Thoracic aorta (tissue), 2 donors: Measurements from ENCODE around the gene PDZRN4. TPM values are rescaled to one million over a fixed set of nuclear protein-coding genes. Genes with fewer than 3 reads are reported as not detected.

Experiments used
- ATAC-seq: fragments of 150-250 bp; one replicate; pipeline ENCODE4 v1.8.0; 2017; ENCODE audit warnings: low read depth; ENCODE audit not compliant: insufficient number of reproducible peaks, low FRiP score
- DNase-seq: peaks from one replicate; pipeline ENCODE4 v3.0.0-alpha.2; 2020; ENCODE audit warnings: low spot score
- H3K27ac ChIP-seq, 2 donors: fragments of 200-600 bp; sonication (generic); 1 replicate in 1 of 2; 2 replicates in 1 of 2; pipeline ENCODE4 v1.5.1; 2016; ENCODE audit warnings: mild to moderate bottlenecking in 2 of 2, moderate library complexity in 2 of 2
- H3K27me3 ChIP-seq: fragments of 200-600 bp; sonication (generic); replicated peaks from 2 replicates; pipeline ENCODE4 v1.6.0; 2016; ENCODE audit warnings: mild to moderate bottlenecking; ENCODE audit not compliant: insufficient read depth
- H3K36me3 ChIP-seq: fragments of 200-600 bp; sonication (generic); one replicate; pipeline ENCODE4 v1.5.1; 2016
- H3K4me1 ChIP-seq, 2 donors: fragments of 200-600 bp; sonication (generic); 1 replicate in 1 of 2; 2 replicates in 1 of 2; pipeline versions ENCODE4 v1.5.1 to v1.6.0; 2016; ENCODE audit warnings: low read depth in 2 of 2, mild to moderate bottlenecking in 1 of 2; ENCODE audit not compliant: control insufficient read depth in 1 of 2
- H3K4me3 ChIP-seq: fragments of 200-600 bp; sonication (generic); 2 replicates; pipeline ENCODE4 v1.5.1; 2016; ENCODE audit warnings: mild to moderate bottlenecking
- H3K9me3 ChIP-seq: fragments of 200-600 bp; sonication (generic); 2 replicates; pipeline ENCODE4 v1.5.1; 2016
- CTCF ChIP-seq: fragments of 200-600 bp; sonication (generic); IDR thresholded peaks from one replicate; pipeline ENCODE4 v1.5.1; 2019; ENCODE audit warnings: antibody characterized with exemption
- total RNA-seq, 2 donors: library from RNA; depleted of rRNA; stranded (reverse); fragments of >200 nt; gene quantifications; one replicate each; pipeline versions ENCODE4 v1.1.0 to v1.2.3, GENCODE V29; 2016

PDZRN4 gene
- total RNA-seq, 2 donors from 2014 or later, result 6.1 to 12.5 TPM

DNA sequence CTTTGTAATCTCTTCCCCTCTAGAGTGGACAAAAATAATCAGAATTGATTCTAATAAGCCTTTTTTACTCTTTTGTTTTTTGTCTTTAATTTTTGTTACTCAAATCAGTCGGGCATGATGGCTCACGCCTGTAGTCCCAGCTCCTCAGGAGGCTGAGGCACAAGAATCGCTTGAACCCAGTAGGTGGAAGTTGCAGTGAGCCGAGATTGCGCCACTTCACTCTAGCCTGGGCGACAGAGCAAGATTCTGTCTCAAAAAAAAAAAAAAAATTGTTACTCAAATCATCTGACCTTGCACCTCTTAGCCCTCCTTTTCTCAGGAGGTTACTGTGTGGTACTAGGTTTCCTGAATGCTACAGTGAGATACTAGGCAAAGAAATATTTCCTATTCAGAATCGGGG is 280.6 kb downstream of the PDZRN4 start:
- H3K9me3 ChIP-seq, result no peaks in the 10 kb centered on the region

GRCh38 chr12:41473441-41473840 is 285.3 kb downstream of the PDZRN4 start:
- TF ChIP-seq CTCF, result no peak
- H3K27ac ChIP-seq, result no peak overlapping the region
- no peaks in the 10 kb centered on the region for H3K36me3 ChIP-seq
- no peaks in the 10 kb centered on the region for H3K9me3 ChIP-seq
- H3K27me3 ChIP-seq, result no peaks in the 10 kb centered on the region
- H3K4me1 ChIP-seq, result no peaks in the 10 kb centered on the region
- DNase-seq, result no peak
- H3K4me3 ChIP-seq, result no peak overlapping the region
- ATAC-seq, result no peak

More for the DNA sequence above, 280.6 kb downstream of the PDZRN4 start:
- Histone ChIP-seq H3K27ac (no peak overlapping the region), H3K4me1 (no peaks in the 10 kb centered on the region), H3K27me3 (no peaks in the 10 kb centered on the region), H3K36me3 (no peaks in the 10 kb centered on the region), H3K4me3 (no peak overlapping the region)
- DNase-seq (no peak), ATAC-seq (no peak)
- no peak for TF ChIP-seq CTCF

GRCh38 chr12:41474001-41474400 is 285.9 kb downstream of the PDZRN4 start:
- Histone ChIP-seq H3K4me1 (no peaks in the 10 kb centered on the region), H3K27ac (no peak overlapping the region), H3K27me3 (no peaks in the 10 kb centered on the region), H3K36me3 (no peaks in the 10 kb centered on the region), H3K4me3 (no peak overlapping the region), H3K9me3 (no peaks in the 10 kb centered on the region)
- no peak for DNase-seq
- TF ChIP-seq CTCF, result no peak
- ATAC-seq, result no peak

GRCh38 chr12:41476499-41477439 is 288.6 kb downstream of the PDZRN4 start:
- Histone ChIP-seq H3K27me3 (no peaks in the 10 kb centered on the region), H3K9me3 (no peaks in the 10 kb centered on the region), H3K4me3 (no peak overlapping the region), H3K36me3 (no peaks in the 10 kb centered on the region), H3K4me1 (no peaks in the 10 kb centered on the region), H3K27ac (no peak overlapping the region)
- no peak for TF ChIP-seq CTCF
- no peak for DNase-seq
- ATAC-seq, result no peak

DNA sequence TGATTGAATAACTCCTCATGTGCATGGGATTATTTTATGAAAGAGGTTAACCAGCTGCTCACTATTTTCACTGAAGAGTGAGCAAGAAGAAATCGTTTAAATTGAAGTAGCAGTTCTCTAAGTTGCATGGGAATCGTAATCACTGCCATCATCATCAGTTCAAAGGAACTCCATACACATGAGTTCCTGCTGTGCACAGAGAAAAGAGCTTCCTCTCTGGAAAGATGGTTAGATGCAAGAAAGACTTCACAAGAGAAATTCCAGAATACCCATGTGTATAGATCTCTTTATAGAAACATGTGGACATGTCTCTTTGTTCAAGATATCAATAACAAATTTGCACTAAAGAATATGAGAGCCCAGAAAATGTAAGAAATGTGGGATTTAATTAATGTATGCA is 291.3 kb downstream of the PDZRN4 start:
- no peak for TF ChIP-seq CTCF
- Histone ChIP-seq H3K4me1 (no peaks in the 10 kb centered on the region), H3K27ac (no peak overlapping the region), H3K9me3 (no peaks in the 10 kb centered on the region), H3K27me3 (no peaks in the 10 kb centered on the region), H3K36me3 (no peaks in the 10 kb centered on the region), H3K4me3 (no peak overlapping the region)
- ATAC-seq (no peak), DNase-seq (no peak)
